Naive B cell (primary cell): ENCODE measurements around the gene ERRFI1. TPM values are rescaled to one million over a fixed set of nuclear protein-coding genes. Genes with fewer than 3 reads are reported as not detected.
A peak's percentile ranks its signal among the peaks of the same experiment; 100 is the strongest.

Experiments used
- ATAC-seq, 2 donors: fragments of 150-1000 bp; cut with Tn5 transposase; 2 replicates each; pipeline ENCODE4 v1.10.0; 2021; ENCODE audit warnings: low read depth in 2 of 2, mild to moderate bottlenecking in 2 of 2, moderate library complexity in 2 of 2
- DNase-seq: peaks from one replicate; pipeline ENCODE4 v3.0.0; 2022
- H3K27ac Mint-ChIP-seq, 6 donors: one replicate each; pipeline ENCODE4 v1.8.0; 2020 to 2022; ENCODE audit warnings: mild to moderate bottlenecking in 6 of 6, mixed read lengths in 6 of 6, moderate library complexity in 5 of 6, inconsistent platforms in 2 of 6
- H3K27me3 Mint-ChIP-seq, 3 donors: one replicate each; pipeline ENCODE4 v1.8.0; 2021 to 2022; ENCODE audit warnings: mixed read lengths in 3 of 3, mild to moderate bottlenecking in 1 of 3
- H3K36me3 Mint-ChIP-seq, 2 donors: one replicate each; pipeline ENCODE4 v1.8.0; 2020 to 2022; ENCODE audit warnings: mixed read lengths in 2 of 2, inconsistent platforms in 1 of 2, mild to moderate bottlenecking in 1 of 2
- H3K4me1 Mint-ChIP-seq, 3 donors: one replicate each; pipeline ENCODE4 v1.8.0; 2020 to 2022; ENCODE audit warnings: mixed read lengths in 3 of 3, inconsistent platforms in 1 of 3, mild to moderate bottlenecking in 1 of 3, moderate library complexity in 1 of 3
- H3K4me3 Mint-ChIP-seq, 8 donors: one replicate each; pipeline ENCODE4 v1.8.0; 2020 to 2022; ENCODE audit warnings: mild to moderate bottlenecking in 8 of 8, mixed read lengths in 8 of 8, moderate library complexity in 8 of 8, inconsistent platforms in 2 of 8
- H3K9me3 Mint-ChIP-seq, 7 donors: one replicate each; pipeline ENCODE4 v1.8.0; 2020 to 2022; ENCODE audit warnings: mixed read lengths in 7 of 7, mild to moderate bottlenecking in 5 of 7, inconsistent platforms in 2 of 7, moderate library complexity in 1 of 7
- polyA plus RNA-seq, 6 donors: library from polyadenylated mRNA; unstranded; fragments of 300-500 nt; fragmentation: Illumina TruSeq; gene quantifications; one replicate each; pipeline ENCODE4 v1.2.3, GENCODE V29; 2021; ENCODE audit warnings: low read depth in 6 of 6

The ERRFI1 gene
- polyA plus RNA-seq, 6 donors from 2014 or later: 0.08 to 1.6 (median 0.77) TPM; not detected in 1

GRCh38 chr1:8033322-8033721, 7.2 kb upstream of the ERRFI1 start:
- no peaks in the 10 kb centered on the region for H3K9me3 Mint-ChIP-seq
- H3K4me3 Mint-ChIP-seq: no peak overlapping the region
- DNase-seq: no peak
- peaks cover 5 to 30% (median 26%) of the 10 kb centered on the region in 3 donors for H3K27me3 Mint-ChIP-seq
- H3K4me1 Mint-ChIP-seq: no peaks in the 10 kb centered on the region
- no peak overlapping the region for H3K27ac Mint-ChIP-seq
- ATAC-seq: no peak
- H3K36me3 Mint-ChIP-seq: no peaks in the 10 kb centered on the region

DNA sequence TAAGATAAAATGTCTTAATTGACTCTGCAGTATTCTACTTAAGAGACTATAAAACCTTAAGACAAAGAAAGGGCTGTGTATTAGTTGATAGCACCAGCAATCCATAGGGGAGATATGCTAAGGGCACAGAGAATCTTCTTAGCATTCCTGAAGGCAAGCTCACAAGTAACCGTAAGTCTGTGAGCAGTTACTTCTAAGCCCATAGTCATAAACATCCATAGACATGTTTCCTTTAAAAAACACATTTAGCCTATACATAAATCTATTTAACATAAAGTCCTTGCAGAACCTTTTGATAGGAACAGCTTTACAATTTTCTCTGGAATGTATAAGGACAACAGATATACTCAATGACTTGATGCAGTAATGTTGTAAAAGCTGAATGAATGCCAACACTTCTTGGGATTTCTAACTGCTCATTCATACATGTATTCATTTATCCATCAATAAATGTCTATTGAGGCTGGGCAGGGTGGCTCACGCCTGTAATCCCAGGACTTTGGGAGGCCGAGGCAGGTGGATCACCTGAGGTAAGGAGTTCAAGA, 6.3 kb upstream of the ERRFI1 start:
- Mint-ChIP-seq H3K4me1 (peaks cover 0 to under 1% (median 0%) of the 10 kb centered on the region in 3 donors), H3K27ac (no peak overlapping the region)

DNA sequence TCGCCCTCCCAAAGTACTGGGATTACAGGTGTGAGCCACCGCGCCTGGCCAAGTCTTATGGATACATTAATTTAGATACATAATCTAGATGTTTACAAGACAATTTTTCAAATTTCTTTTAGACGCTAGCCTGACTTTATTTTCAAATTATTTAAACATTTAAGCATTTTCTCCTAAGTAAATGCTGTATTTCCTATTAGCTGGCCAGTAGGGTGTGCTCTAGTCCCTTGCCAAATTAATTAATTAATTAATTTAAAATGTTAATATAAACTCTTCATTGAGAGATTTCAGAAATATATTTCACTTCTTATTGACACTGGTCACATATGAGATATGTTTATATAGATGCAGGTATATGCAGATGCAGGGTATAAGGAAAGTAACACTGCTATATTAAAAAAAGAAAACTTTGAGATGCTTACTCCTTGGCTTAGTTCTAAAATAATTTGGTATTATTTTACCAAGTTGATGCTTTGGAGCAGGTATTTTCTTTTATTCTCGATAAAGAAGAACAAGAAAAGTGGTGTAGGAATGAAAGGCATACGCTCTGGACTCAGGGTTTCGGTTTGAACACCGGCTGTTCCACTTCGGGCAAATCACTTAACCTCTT, 5.2 kb upstream of the ERRFI1 start:
- DNase-seq: no peak
- Mint-ChIP-seq H3K9me3 (no peaks in the 10 kb centered on the region), H3K27ac (no peak overlapping the region), H3K27me3 (peaks cover 8 to 30% (median 30%) of the 10 kb centered on the region in 3 donors), H3K4me1 (peaks cover 6 to 11% (median 8%) of the 10 kb centered on the region in 3 donors), H3K4me3 (no peak overlapping the region), H3K36me3 (no peaks in the 10 kb centered on the region)
- ATAC-seq: no peak

More for the DNA sequence above, 6.3 kb upstream of the ERRFI1 start:
- H3K9me3 Mint-ChIP-seq: no peaks in the 10 kb centered on the region
- peaks cover 7 to 30% (median 26%) of the 10 kb centered on the region in 3 donors for H3K27me3 Mint-ChIP-seq
- no peak for DNase-seq
- H3K36me3 Mint-ChIP-seq: no peaks in the 10 kb centered on the region
- H3K4me3 Mint-ChIP-seq: no peak overlapping the region
- no peak for ATAC-seq

DNA sequence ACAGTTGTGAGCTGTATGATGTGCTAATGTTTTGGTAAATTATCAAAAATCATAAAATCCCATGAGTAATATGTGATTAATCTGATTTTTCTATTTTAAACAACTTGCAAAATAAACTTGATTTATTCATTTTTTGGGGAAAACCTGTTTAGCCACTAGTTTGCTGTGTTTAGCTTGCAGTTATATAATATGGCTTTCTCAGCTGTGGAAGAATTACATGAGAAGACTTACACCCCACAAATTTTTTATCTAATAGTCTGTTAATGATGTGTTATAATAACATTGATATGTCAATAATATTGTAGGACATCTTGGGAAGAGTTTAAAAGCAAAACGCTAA, 2.4 kb upstream of the ERRFI1 start:
- Mint-ChIP-seq H3K4me3 (peak overlapping the region in 1 of 8 donors; percentile 83), H3K27ac (no peak overlapping the region), H3K4me1 (peaks cover 11 to 17% (median 15%) of the 10 kb centered on the region in 3 donors), H3K27me3 (peaks cover 17 to 39% (median 25%) of the 10 kb centered on the region in 3 donors), H3K9me3 (no peaks in the 10 kb centered on the region), H3K36me3 (peaks cover 0 to 7% of the 10 kb centered on the region in 2 donors)
- no peak for ATAC-seq
- no peak for DNase-seq

GRCh38 chr1:8027748-8028570, 1.9 kb upstream of the ERRFI1 start:
- peaks cover 19 to 39% (median 19%) of the 10 kb centered on the region in 3 donors for H3K27me3 Mint-ChIP-seq
- H3K4me3 Mint-ChIP-seq: peak overlapping the region in 3 of 8 donors; percentile 24 to 83 (median 58)
- peaks cover 11 to 17% (median 15%) of the 10 kb centered on the region in 3 donors for H3K4me1 Mint-ChIP-seq
- no peak for ATAC-seq
- no peaks in the 10 kb centered on the region for H3K9me3 Mint-ChIP-seq
- no peak overlapping the region for H3K27ac Mint-ChIP-seq
- no peak for DNase-seq
- H3K36me3 Mint-ChIP-seq: peaks cover 0 to 7% of the 10 kb centered on the region in 2 donors

- peaks cover 17 to 44% (median 25%) of the 10 kb centered on the region in 3 donors for H3K27me3 Mint-ChIP-seq
- no peaks in the 10 kb centered on the region for H3K9me3 Mint-ChIP-seq
- H3K36me3 Mint-ChIP-seq: peaks cover 0 to 7% of the 10 kb centered on the region in 2 donors
- no peak for ATAC-seq
- no peak for DNase-seq
- peaks cover 11 to 17% (median 15%) of the 10 kb centered on the region in 3 donors for H3K4me1 Mint-ChIP-seq
- H3K27ac Mint-ChIP-seq: peak overlapping the region in 3 of 6 donors; percentile 57 to 89 (median 83)
- peak overlapping the region; percentile 65 to 91 (median 82) for H3K4me3 Mint-ChIP-seq
Observed at GRCh38 chr1:8026976-8027747, 1.1 kb upstream of the ERRFI1 start.

DNA sequence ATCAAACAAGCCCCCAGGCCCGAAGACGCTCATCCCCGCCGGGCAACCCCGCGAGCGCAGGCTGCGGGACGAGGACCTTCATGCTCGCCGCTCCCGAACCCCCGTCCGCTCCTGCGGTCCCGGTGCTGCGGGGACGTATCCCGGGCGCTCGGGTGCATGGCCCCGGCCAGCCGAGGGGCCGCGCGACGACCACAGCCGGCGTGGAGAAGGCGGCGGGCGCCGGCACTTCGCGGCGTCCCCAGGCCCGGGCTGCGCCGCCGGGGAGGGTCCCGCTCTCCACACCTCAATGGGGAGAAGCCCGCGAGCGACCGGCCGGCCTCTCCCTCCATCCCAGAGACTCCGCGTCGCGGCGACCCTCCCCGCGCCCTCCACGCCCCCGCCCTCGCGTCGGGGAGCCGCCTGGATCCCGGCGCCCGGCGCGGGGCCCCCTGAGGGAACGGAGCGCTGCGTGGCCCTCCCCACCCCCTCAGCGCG, 401 bp downstream of the ERRFI1 start:
- H3K4me1 Mint-ChIP-seq: peaks cover 11 to 17% (median 15%) of the 10 kb centered on the region in 3 donors

DNA sequence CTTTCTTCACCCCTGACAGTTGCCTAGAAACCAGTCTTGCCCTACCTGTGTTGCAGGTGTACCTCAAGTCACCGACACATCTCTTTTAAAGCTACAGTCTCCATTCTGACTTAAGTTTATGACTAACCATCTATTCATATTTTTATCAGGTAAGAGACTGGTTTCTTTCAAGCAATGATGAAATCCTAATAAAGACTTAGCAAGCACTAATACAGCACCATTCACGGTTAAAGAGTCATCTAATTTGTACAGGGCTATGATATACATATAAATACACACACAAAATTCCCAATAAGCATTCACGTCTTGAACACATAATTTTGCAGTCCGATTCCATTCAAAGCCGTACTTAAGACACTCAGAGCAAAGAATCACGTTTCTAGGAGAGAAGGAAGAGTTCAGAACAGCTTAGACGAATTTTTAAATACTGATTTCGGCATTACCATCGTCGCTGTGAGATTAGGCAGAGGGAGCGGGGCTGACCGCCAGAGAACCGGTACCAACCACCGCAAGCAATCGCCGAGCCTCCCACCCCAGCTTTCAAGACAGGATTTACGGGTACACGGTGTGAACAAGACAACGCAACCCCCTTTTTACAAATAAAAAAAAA, 943 bp downstream of the ERRFI1 start:
- no peak for ATAC-seq
- peaks cover 0 to 7% of the 10 kb centered on the region in 2 donors for H3K36me3 Mint-ChIP-seq
- H3K27ac Mint-ChIP-seq: peak overlapping the region in 5 of 6 donors; percentile 24 to 96 (median 77)
- H3K4me3 Mint-ChIP-seq: peak overlapping the region; percentile 80 to 99 (median 94)
- H3K27me3 Mint-ChIP-seq: peaks cover 17 to 48% (median 25%) of the 10 kb centered on the region in 3 donors
- H3K9me3 Mint-ChIP-seq: no peaks in the 10 kb centered on the region
- peaks cover 11 to 19% (median 15%) of the 10 kb centered on the region in 3 donors for H3K4me1 Mint-ChIP-seq
- DNase-seq: peak; percentile 14

More for the DNA sequence above, 401 bp downstream of the ERRFI1 start:
- H3K4me3 Mint-ChIP-seq: peak overlapping the region; percentile 80 to 99 (median 94)
- H3K27ac Mint-ChIP-seq: peak overlapping the region in 4 of 6 donors; percentile 24 to 96 (median 75)
- DNase-seq (peak; percentile 12), ATAC-seq (peak; percentile 11 to 19)
- H3K36me3 Mint-ChIP-seq: peaks cover 0 to 7% of the 10 kb centered on the region in 2 donors
- peaks cover 17 to 51% (median 25%) of the 10 kb centered on the region in 3 donors for H3K27me3 Mint-ChIP-seq
- H3K9me3 Mint-ChIP-seq: no peaks in the 10 kb centered on the region

DNA sequence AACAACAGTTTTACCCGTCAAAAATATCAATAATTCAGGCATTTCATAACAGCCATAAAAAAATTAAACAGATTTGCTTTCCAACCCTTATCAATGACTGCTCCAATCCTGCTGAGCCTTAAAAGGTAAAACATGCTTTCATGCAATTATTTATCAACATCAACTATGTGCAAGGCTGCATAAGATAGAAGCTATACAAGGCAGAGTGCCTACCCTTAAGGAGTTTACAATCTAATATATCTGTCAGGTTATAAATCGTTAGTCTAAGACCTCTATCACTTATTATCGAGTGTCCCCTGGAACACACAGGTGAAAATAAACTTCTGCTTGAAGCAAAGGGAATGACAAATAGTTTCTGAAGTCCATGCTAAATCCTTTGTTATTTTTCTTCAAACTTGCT, 1.8 kb downstream of the ERRFI1 start:
- Mint-ChIP-seq H3K4me3 (peak overlapping the region in 1 of 8 donors; percentile 15), H3K27me3 (peaks cover 20 to 44% (median 26%) of the 10 kb centered on the region in 3 donors), H3K36me3 (peaks cover 0 to 7% of the 10 kb centered on the region in 2 donors), H3K9me3 (no peaks in the 10 kb centered on the region), H3K4me1 (peaks cover 11 to 22% (median 15%) of the 10 kb centered on the region in 3 donors), H3K27ac (no peak overlapping the region)
- no peak for ATAC-seq
- no peak for DNase-seq

DNA sequence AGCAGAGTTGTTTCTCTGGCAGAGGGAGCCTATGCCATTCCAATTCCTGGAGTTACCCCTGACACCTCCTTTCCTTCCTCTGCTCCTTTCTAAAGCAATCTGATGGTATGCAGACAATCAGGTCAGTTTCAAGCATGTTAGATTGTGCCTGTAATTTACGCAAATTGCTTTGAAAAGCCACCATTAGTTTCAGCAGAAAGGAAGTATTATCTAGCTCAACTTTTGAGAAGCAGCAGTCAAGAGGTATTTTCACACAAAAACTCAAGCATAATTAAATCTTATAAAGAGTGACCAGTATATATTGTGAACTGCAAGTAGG, 2.2 kb downstream of the ERRFI1 start:
- H3K27ac Mint-ChIP-seq: no peak overlapping the region
- peaks cover 11 to 22% (median 15%) of the 10 kb centered on the region in 3 donors for H3K4me1 Mint-ChIP-seq
- peaks cover 0 to 7% of the 10 kb centered on the region in 2 donors for H3K36me3 Mint-ChIP-seq
- DNase-seq (no peak), ATAC-seq (no peak)
- peak overlapping the region in 1 of 8 donors; percentile 15 for H3K4me3 Mint-ChIP-seq
- peaks cover 23 to 48% (median 29%) of the 10 kb centered on the region in 3 donors for H3K27me3 Mint-ChIP-seq
- no peaks in the 10 kb centered on the region for H3K9me3 Mint-ChIP-seq

GRCh38 chr1:8023287-8023994, 2.7 kb downstream of the ERRFI1 start:
- Mint-ChIP-seq H3K9me3 (no peaks in the 10 kb centered on the region), H3K4me3 (peak overlapping the region in 1 of 8 donors; percentile 15), H3K27me3 (peaks cover 28 to 52% (median 34%) of the 10 kb centered on the region in 3 donors), H3K36me3 (peaks cover 0 to 7% of the 10 kb centered on the region in 2 donors), H3K4me1 (peaks cover 11 to 22% (median 15%) of the 10 kb centered on the region in 3 donors), H3K27ac (peak overlapping the region in 1 of 6 donors; percentile 72)
- ATAC-seq: no peak
- DNase-seq: no peak
